Lower leg skin (tissue), 4 donors: ENCODE measurements around the gene CFAP299. TPM values are rescaled to one million over a fixed set of nuclear protein-coding genes. Genes with fewer than 3 reads are reported as not detected.

Experiments used
- DNase-seq, 2 donors: peaks; one replicate each; pipeline ENCODE4 v3.0.0-alpha.2; 2019; ENCODE audit warnings: low spot score in 2 of 2
- H3K4me3 ChIP-seq: fragments of 200-600 bp; sonication (generic); 2 replicates; pipeline ENCODE4 v1.5.1; 2017; ENCODE audit warnings: mild to moderate bottlenecking, low read depth; ENCODE audit not compliant: poor library complexity, severe bottlenecking
- CTCF ChIP-seq, 3 donors: fragments of 450-650 bp; IDR thresholded peaks; one replicate each; pipeline ENCODE4 v1.5.1; 2016; ENCODE audit warnings: antibody characterized with exemption in 3 of 3, mild to moderate bottlenecking in 3 of 3, moderate library complexity in 2 of 3
- POLR2A ChIP-seq, 2 donors: fragments of 450-650 bp; IDR thresholded peaks; one replicate each; pipeline ENCODE4 v1.6.1; 2016 to 2017; ENCODE audit warnings: antibody characterized with exemption in 2 of 2, mild to moderate bottlenecking in 1 of 2, moderate library complexity in 1 of 2
- WGBS, 2 donors: methylation state at CpG; one replicate each; pipeline ENCODE4 v1.1.5; 2018; 5-methylcytosine and 5-hydroxymethylcytosine counted together
- intact Hi-C: fragments of 100-400 bp; cut with DNase I; formaldehyde crosslinking; loops from one replicate; pipeline ENCODE4 v1.15.0; 2023; ENCODE audit warnings: low total_unique reads
- total RNA-seq, 4 donors: library from RNA; depleted of rRNA; stranded (reverse); fragments of >200 nt; gene quantifications; one replicate each; pipeline ENCODE4 v1.1.0, GENCODE V29; 2016

The CFAP299 gene
- total RNA-seq, 4 donors from 2014 or later, result not detected

- intact Hi-C loops, result no loop called here
- no peak overlapping the region for H3K4me3 ChIP-seq
- no peak for DNase-seq
- no peak for TF ChIP-seq CTCF (IDR thresholded peaks at IDR 0.05)
- TF ChIP-seq POLR2A (IDR thresholded peaks at IDR 0.05), result no peak
These were observed 8.4 kb downstream of the CFAP299 start for GRCh38 chr4:80343887-80344286.

GRCh38 chr4:80360084-80360483 lies 24.6 kb downstream of the CFAP299 start:
- intact Hi-C loops, result loop anchor here (10.0 kb wide), 1 partner anchor 635 kb away; no protein-coding TSS in a partner anchor
- 28 to 43% methylated on average over 3 of the region's 3 CpGs for WGBS, 2 donors
- H3K4me3 ChIP-seq, result no peak overlapping the region
- DNase-seq, result no peak
- no peak for TF ChIP-seq CTCF (IDR thresholded peaks at IDR 0.05)
- TF ChIP-seq POLR2A (IDR thresholded peaks at IDR 0.05), result no peak

- intact Hi-C loops, result loop anchor here (10.0 kb wide), 1 partner anchor 634 kb away; no protein-coding TSS in a partner anchor
- no peak overlapping the region for H3K4me3 ChIP-seq
- no peak for TF ChIP-seq POLR2A (IDR thresholded peaks at IDR 0.05)
- no peak for TF ChIP-seq CTCF (IDR thresholded peaks at IDR 0.05)
- 44 to 52% methylated on average over 3 of the region's 3 CpGs for WGBS, 2 donors
- DNase-seq, result no peak
These were observed 25.4 kb downstream of the CFAP299 start for GRCh38 chr4:80360900-80361299.

- no peak for TF ChIP-seq POLR2A (IDR thresholded peaks at IDR 0.05)
- TF ChIP-seq CTCF (IDR thresholded peaks at IDR 0.05), result no peak
- intact Hi-C loops, result loop anchor here (10.0 kb wide), 1 partner anchor 633 kb away; no protein-coding TSS in a partner anchor
- H3K4me3 ChIP-seq, result no peak overlapping the region
- 54 to 64% methylated on average over 1 of the region's 1 CpG for WGBS, 2 donors
- DNase-seq, result no peak
These were observed 25.9 kb downstream of the CFAP299 start for GRCh38 chr4:80361329-80361900.

- DNase-seq, result no peak
- intact Hi-C loops, result loop anchor here (10.0 kb wide), 1 partner anchor 632 kb away; no protein-coding TSS in a partner anchor
- TF ChIP-seq CTCF (IDR thresholded peaks at IDR 0.05), result no peak
- no peak for TF ChIP-seq POLR2A (IDR thresholded peaks at IDR 0.05)
- H3K4me3 ChIP-seq, result no peak overlapping the region
- WGBS, 2 donors, result 19% methylated on average over 4 of the region's 4 CpGs
These were observed 27.1 kb downstream of the CFAP299 start for GRCh38 chr4:80362578-80363181.
